ENCODE results near the gene PRPS1. TPM values are rescaled to one million over a fixed set of nuclear protein-coding genes. Genes with fewer than 3 reads are reported as not detected.

The PRPS1 gene
- total RNA-seq (10 to 100 TPM; 24.1 to 28.1 TPM), polyA plus RNA-seq (10 to 100 TPM; 13.3 to 32.2 TPM)

DNA sequence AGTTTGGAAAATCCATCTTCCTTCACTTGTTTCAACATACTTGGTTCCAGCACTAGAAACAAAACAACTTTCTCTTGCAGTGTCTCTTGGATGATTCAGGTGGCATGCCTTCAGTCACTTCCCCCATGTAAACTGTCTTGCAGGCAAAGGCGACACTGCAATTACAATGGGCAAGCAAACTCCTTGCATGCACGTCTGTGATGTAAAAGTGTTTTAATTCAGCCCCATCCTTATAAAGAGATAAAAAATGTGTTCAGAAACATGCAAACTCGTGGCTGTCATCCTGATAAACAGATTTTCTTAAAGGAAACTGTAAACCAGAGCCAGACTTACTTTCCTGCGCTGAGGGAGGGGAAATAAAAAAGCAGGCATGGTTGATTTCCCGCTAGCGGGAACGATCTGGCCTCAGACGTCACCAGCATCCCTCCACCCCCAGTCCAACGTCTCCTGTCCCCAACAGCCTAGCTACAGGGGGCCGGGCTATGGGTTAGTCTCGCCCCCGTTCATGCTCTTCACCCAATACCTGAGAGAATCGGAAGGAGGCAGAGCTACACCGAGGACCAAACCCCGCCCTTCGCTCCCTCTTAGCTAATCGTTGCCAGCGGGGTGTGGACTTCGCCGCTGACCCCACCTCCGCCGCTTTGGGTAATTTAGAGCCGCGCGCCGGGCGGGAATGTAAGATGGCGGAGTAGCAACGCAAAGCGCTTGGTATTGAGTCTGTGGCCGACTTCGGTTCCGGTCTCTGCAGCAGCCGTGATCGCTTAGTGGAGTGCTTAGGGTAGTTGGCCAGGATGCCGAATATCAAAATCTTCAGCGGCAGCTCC lies at the start of gene PRPS1:
Gene PRPS1 (plus strand): TSS at position 673 of the 824 bp plus-strand sequence. CDS start 119 bp downstream, at position 792.
- peak within 1 kb of the TSS; percentile 72 to 88 for H3K9ac ChIP-seq (ENCODE audit: low read depth in 1 of 2, low read length in 2 of 2)
- H3K4me3 ChIP-seq (ENCODE audit: low read depth in 1 of 3, low read length in 3 of 3), result peak within 1 kb of the TSS; percentile 64 to 90 (median 70)
- H3K27me3 ChIP-seq (ENCODE audit: control insufficient read depth in 4 of 4, insufficient read depth in 4 of 4, low read length in 3 of 4), result no peaks in the 10 kb centered on the region
- peaks cover 0 to 2% (median 0%) of the 10 kb centered on the region in 4 donors for H3K9me3 ChIP-seq (ENCODE audit: control insufficient read depth in 4 of 4, low read length in 3 of 4)
- under 1% methylated on average over 37 of the region's 37 CpGs for WGBS
- no peaks in the 10 kb centered on the region for H3K36me3 ChIP-seq (ENCODE audit: control insufficient read depth in 4 of 4, insufficient read depth in 3 of 4, low read depth in 1 of 4, low read length in 3 of 4)
- H3K27ac ChIP-seq (ENCODE audit: low read depth in 1 of 2, low read length in 2 of 2), result peak within 1 kb of the TSS; percentile 80 to 91
- TF ChIP-seq, protein P1, sequence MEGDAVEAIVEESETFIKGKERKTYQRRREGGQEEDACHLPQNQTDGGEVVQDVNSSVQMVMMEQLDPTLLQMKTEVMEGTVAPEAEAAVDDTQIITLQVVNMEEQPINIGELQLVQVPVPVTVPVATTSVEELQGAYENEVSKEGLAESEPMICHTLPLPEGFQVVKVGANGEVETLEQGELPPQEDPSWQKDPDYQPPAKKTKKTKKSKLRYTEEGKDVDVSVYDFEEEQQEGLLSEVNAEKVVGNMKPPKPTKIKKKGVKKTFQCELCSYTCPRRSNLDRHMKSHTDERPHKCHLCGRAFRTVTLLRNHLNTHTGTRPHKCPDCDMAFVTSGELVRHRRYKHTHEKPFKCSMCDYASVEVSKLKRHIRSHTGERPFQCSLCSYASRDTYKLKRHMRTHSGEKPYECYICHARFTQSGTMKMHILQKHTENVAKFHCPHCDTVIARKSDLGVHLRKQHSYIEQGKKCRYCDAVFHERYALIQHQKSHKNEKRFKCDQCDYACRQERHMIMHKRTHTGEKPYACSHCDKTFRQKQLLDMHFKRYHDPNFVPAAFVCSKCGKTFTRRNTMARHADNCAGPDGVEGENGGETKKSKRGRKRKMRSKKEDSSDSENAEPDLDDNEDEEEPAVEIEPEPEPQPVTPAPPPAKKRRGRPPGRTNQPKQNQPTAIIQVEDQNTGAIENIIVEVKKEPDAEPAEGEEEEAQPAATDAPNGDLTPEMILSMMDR (IDR thresholded peaks at IDR 0.05; ENCODE audit: low read depth, low read length, missing input control), result peak; percentile 2
- TF ChIP-seq, protein P2, sequence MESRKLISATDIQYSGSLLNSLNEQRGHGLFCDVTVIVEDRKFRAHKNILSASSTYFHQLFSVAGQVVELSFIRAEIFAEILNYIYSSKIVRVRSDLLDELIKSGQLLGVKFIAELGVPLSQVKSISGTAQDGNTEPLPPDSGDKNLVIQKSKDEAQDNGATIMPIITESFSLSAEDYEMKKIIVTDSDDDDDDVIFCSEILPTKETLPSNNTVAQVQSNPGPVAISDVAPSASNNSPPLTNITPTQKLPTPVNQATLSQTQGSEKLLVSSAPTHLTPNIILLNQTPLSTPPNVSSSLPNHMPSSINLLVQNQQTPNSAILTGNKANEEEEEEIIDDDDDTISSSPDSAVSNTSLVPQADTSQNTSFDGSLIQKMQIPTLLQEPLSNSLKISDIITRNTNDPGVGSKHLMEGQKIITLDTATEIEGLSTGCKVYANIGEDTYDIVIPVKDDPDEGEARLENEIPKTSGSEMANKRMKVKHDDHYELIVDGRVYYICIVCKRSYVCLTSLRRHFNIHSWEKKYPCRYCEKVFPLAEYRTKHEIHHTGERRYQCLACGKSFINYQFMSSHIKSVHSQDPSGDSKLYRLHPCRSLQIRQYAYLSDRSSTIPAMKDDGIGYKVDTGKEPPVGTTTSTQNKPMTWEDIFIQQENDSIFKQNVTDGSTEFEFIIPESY (IDR thresholded peaks at IDR 0.05), result no peak
- TF ChIP-seq TAF1 (conservative IDR thresholded peaks at IDR 0.05) (peak; percentile 31), GABPA (IDR thresholded peaks at IDR 0.05 in 1 of 2, conservative IDR thresholded peaks at IDR 0.05 in 1 of 2) (no peak), FOXA1 (IDR thresholded peaks at IDR 0.05) (no peak), HNF4G (IDR thresholded peaks at IDR 0.05) (peak; percentile 61), MAX (IDR thresholded peaks at IDR 0.05) (no peak), NR2F2 (IDR thresholded peaks at IDR 0.05) (peak; percentile 19), YY1 (IDR thresholded peaks at IDR 0.05) (peak; percentile 93), HNF4A (conservative IDR thresholded peaks at IDR 0.05) (peak; percentile 57 to 68), RAD21 (IDR thresholded peaks at IDR 0.05) (peak; percentile 24 to 26), RXRA (IDR thresholded peaks at IDR 0.05) (peak; percentile 18 to 57), JUND (IDR thresholded peaks at IDR 0.05) (no peak), SP1 (IDR thresholded peaks at IDR 0.05) (peak; percentile 87), FOXA2 (IDR thresholded peaks at IDR 0.05) (no peak), ATF3 (IDR thresholded peaks at IDR 0.05) (peak; percentile 34), EGR1 (IDR thresholded peaks at IDR 0.05; ENCODE audit: low read depth in 2 of 2) (peak; percentile 37 to 56)
- TF ChIP-seq, protein P3, sequence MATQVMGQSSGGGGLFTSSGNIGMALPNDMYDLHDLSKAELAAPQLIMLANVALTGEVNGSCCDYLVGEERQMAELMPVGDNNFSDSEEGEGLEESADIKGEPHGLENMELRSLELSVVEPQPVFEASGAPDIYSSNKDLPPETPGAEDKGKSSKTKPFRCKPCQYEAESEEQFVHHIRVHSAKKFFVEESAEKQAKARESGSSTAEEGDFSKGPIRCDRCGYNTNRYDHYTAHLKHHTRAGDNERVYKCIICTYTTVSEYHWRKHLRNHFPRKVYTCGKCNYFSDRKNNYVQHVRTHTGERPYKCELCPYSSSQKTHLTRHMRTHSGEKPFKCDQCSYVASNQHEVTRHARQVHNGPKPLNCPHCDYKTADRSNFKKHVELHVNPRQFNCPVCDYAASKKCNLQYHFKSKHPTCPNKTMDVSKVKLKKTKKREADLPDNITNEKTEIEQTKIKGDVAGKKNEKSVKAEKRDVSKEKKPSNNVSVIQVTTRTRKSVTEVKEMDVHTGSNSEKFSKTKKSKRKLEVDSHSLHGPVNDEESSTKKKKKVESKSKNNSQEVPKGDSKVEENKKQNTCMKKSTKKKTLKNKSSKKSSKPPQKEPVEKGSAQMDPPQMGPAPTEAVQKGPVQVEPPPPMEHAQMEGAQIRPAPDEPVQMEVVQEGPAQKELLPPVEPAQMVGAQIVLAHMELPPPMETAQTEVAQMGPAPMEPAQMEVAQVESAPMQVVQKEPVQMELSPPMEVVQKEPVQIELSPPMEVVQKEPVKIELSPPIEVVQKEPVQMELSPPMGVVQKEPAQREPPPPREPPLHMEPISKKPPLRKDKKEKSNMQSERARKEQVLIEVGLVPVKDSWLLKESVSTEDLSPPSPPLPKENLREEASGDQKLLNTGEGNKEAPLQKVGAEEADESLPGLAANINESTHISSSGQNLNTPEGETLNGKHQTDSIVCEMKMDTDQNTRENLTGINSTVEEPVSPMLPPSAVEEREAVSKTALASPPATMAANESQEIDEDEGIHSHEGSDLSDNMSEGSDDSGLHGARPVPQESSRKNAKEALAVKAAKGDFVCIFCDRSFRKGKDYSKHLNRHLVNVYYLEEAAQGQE (IDR thresholded peaks at IDR 0.05), result peak; percentile 58
- peaks cover 2 to 9% (median 4%) of the 10 kb centered on the region in 4 donors for H3K4me1 ChIP-seq (ENCODE audit: control insufficient read depth in 4 of 4, insufficient read depth in 4 of 4, low read length in 3 of 4)
- DNase-seq (ENCODE audit: low spot score), result peak; percentile 83

Measured in liver (tissue), 9 donors.